Transverse colon (tissue), 4 donors: Measurements from ENCODE around the gene LGR6.

Experiments used
- CTCF ChIP-seq, 5 experiments: fragments of 200-600 bp in 3 of 5; fragments of 450-650 bp in 2 of 5; sonication (generic) in 3 of 5; IDR thresholded peaks; 1 replicate in 2 of 5; 2 replicates in 3 of 5; pipeline ENCODE4 v1.5.1; 2016 to 2017; ENCODE audit warnings: antibody characterized with exemption in 5 of 5, inconsistent platforms in 3 of 5, mild to moderate bottlenecking in 2 of 5, moderate library complexity in 1 of 5
- EP300 ChIP-seq: sonication (generic); formaldehyde crosslinking; IDR thresholded peaks from one replicate; pipeline ENCODE4 v1.6.1; 2017; ENCODE audit warnings: antibody characterized with exemption, low read depth
- POLR2AphosphoS5 ChIP-seq, 3 donors: sonication (generic); formaldehyde crosslinking; IDR thresholded peaks; one replicate each; pipeline ENCODE4 v1.6.1; 2016; ENCODE audit warnings: antibody characterized with exemption in 3 of 3

GRCh38 chr1:202199040-202199889 is 5.7 kb downstream of the LGR6 start:
- TF ChIP-seq EP300, result no peak
- TF ChIP-seq CTCF (IDR thresholded peaks at IDR 0.05), result no peak
- no peak for TF ChIP-seq POLR2AphosphoS5 (IDR thresholded peaks at IDR 0.05)
